ENCODE results near the gene AQP12A.

GRCh38 chr2:240722796-240723735 lies 31.4 kb downstream of the AQP12A start:
- TF ChIP-seq POLR2AphosphoS5 (IDR thresholded peaks at IDR 0.05; ENCODE audit: low read depth, low read length) (no peak), CTCF (IDR thresholded peaks at IDR 0.05) (no peak), SIN3A (IDR thresholded peaks at IDR 0.05; ENCODE audit: borderline replicate concordance, insufficient read depth, low read depth, low read length) (no peak), REST (IDR thresholded peaks at IDR 0.05; ENCODE audit: insufficient read depth in 1 of 2, low read depth in 2 of 2, low read length in 1 of 2) (no peak)
